DLD1 (cell line): ENCODE measurements around the gene NEDD8.
"Not testable (repeated sequence)": the region's sequence is repeated elsewhere in the genome, so short reads cannot be mapped to it uniquely, and the experiment has no call there.

Experiments used
- in situ Hi-C: cut with HindIII; loops from 2 replicates; pipeline ENCODE4 v1.10.0; 2017; ENCODE audit warnings: low sequenced_read_pairs

Gene NEDD8

DNA sequence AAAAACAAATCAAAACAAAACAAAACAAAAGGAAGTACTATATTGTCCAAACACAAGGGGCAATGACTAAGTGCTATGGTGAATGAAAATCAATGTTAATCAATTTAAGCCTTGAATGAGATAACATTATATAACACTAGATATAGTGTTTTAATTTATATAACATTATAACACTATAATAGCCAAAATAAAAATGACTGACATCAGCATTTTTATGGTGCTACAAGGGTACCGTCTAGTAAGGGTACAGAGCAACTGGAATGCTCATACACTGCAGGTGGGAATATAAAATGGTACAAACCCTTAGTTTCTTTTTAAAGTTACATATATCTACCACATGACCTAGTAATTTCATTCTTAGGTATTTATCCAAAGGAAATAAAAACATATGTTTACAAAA is 5.7 kb downstream of the NEDD8 start:
- in situ Hi-C loops = no loop called here

DNA sequence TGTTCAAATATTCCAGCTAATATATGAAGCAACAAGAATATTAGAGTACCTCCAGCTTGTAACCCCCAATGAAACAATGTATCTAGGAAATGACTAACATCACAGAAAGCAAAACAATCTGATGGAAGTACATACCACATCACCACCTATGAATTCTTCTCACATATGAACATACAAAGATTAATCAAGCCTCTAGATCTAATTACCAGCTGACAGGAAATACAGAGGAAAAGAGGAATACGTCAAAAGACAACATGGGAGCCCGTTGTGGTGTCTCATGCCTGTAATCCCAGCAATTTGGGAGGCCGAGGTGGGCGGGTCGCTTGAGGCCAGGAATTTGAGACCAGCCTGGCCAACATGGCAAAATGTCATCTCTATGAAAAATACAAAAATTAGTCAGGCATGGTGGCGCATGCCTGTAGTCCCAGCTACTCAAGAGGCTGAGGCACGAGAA is 7.5 kb downstream of the NEDD8 start:
- in situ Hi-C loops = no loop called here

DNA sequence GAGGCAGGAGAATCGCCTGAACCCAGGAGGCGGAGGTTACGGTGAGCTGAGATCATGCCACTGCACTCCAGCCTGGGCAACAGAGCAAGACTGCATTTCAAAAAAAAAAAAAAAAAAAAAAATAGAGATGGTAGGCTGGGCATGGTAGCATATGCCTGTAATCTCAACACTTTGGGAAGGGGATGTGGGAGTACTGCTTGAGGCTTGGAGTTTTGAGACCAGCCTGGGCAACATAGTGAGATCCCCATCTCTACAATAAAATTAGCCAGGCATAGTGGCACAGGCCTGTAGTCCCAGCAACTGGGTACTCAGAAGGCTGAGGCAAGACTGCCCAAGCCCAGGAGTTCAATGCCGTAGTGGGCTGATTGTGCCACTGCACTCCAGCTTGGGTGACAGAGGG is 9.2 kb downstream of the NEDD8 start:
- in situ Hi-C loops = not testable (repeated sequence)

DNA sequence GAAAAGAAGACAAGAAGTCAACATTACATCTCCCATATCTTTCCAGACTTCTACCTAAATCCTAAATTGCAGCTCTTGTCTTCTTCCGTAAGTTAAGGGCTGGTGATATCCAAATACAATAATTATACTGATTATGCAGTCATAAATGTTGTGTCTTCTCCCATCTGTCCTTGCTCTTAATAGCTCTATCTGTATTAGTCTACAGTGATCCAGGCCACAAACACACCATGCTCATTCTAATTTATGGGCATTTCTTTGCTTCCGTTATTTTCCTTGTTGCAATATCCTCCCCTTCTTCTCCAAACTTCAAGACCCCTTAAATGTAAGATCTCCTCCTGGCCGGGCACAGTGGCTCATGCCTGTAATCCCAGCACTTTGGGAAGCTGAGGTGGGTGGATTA is 12.6 kb downstream of the NEDD8 start:
- in situ Hi-C loops = no loop called here

DNA sequence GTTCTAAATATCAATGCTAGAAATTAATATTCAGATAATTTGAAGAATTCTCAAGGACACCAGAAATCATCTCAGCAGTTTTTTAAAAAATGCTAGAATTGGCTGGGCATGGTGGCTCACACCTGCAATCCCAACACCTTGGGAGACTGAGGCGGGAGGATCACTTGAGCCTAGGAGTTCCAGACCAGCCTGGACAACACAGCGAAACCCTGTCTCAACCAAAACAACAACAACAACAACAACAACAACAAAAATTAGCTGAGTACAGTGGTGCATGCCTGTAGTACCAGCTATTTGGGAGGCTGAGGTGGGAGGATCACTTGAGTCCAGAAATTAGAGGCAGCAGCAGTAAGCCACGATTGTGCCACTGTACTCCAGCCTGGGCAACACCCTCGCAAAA is 13.1 kb downstream of the NEDD8 start:
- in situ Hi-C loops = no loop called here

DNA sequence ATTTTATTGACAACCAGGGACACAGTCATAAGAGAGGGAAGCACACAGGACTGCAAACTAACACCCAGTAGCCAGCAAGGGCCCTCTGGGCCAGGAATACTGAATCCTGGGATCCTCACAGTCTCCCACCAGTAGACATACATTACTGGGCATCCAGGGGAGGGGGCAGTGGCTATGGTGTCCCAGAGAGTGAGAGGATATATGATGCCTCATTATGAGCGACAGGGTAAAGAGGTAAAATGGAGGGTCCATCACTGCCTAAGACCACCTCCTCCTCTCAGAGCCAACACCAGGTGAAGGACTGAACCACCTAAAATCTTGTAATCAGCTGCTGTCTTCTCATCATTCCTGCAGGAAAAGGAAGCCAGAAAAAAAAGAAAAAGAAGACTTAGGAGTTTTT is 15.3 kb downstream of the NEDD8 start:
- in situ Hi-C loops = not testable (repeated sequence)

DNA sequence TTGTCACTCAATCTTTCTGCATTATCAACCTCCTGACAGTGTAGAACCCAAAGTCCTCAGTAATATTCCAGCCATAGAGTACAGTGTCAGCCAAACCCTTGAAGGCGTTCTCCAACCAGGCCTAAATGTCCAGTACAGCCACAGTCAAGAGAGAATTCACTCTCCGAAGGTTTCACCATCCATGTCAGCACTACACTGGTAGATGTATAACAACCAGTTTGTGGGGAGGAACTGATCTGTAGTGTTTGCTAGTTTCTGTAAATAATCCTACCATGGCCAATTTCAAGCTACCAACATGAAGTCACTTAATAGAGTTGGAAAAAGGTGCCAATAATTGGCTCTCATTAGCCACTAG is 15.8 kb downstream of the NEDD8 start:
- in situ Hi-C loops = no loop called here

DNA sequence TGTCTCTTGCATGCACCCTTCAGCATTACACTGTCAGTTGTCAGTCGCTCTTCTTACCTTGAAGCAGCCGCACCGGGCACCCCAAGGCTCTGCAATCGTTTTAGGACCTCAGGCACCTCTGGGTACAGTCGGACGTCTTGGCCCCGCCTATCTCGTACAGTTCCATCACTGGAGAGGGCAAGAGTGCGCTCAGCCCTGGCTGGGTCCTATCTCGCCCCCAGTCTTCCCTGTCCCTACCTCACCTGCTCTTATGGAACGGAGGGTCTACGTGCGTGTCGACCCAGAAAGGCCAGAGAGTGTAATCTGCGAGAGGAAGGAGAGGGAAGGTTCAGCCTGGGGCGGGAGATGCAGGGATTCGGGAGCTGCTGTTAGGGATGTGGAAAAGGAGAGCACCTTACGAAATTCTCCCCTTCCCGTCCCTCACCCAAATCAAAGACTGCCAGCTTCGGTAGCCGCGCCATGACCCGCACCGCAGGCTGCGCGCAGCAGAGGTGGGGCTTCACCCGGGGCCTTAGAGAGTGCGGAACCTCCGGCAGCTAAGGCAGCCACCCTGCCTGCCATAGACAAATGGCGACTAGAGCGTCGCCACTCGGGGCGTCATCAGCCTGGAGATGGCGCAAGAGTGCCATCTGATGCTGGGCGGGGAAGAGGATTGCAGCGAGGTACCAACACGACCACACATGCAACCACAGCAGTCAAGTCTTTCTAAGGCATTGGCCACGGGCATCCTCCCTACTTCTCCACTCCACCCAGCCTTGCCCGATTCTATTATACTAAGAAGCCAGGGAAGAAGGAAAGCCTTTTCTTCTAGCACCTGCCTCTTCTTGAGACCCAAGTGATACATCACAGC is 16.4 kb downstream of the NEDD8 start, which contains the start of gene MDP1:
TSS of gene MDP1 (minus strand) at position 572 of the 850 bp plus-strand sequence. CDS start at position 461, 111 bp downstream.
- in situ Hi-C loops = no loop called here

DNA sequence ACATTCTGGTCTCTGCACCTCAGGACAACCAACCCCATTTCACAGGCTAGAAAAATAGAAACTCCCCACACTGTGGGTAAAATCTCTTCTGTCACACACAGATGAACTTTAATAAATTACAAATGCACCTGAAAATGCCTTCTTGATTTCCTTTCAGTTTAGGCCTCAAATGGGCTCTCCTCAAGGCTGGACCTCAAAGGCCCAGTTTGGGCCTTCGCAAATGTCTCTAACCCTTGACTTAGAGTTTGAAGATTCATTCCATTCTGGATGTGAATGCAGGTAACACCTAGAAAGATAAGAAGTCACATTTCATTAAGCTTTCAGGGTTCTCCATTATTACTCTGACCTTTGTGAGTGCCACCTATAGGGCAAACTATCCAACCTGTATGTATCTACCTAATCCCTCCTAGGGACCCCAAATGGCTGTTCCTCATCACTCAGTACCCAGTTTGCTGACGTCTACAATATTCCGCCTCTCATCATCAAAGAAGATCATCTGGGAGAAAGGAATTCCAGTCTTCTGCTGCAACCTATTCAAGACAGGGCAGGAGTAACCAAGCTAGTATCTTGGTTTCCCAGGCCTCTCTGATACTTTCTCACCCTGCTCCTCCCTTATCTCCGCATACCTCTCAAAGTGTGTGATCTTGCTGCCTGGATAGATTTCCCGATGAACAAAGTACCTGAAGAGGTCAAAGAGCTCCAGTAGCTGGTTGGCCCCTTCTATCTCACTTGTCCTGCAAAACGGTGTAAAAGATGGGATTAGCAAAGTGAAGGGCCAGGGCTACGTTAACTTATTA is 18.1 kb downstream of the NEDD8 start:
- in situ Hi-C loops = no loop called here

DNA sequence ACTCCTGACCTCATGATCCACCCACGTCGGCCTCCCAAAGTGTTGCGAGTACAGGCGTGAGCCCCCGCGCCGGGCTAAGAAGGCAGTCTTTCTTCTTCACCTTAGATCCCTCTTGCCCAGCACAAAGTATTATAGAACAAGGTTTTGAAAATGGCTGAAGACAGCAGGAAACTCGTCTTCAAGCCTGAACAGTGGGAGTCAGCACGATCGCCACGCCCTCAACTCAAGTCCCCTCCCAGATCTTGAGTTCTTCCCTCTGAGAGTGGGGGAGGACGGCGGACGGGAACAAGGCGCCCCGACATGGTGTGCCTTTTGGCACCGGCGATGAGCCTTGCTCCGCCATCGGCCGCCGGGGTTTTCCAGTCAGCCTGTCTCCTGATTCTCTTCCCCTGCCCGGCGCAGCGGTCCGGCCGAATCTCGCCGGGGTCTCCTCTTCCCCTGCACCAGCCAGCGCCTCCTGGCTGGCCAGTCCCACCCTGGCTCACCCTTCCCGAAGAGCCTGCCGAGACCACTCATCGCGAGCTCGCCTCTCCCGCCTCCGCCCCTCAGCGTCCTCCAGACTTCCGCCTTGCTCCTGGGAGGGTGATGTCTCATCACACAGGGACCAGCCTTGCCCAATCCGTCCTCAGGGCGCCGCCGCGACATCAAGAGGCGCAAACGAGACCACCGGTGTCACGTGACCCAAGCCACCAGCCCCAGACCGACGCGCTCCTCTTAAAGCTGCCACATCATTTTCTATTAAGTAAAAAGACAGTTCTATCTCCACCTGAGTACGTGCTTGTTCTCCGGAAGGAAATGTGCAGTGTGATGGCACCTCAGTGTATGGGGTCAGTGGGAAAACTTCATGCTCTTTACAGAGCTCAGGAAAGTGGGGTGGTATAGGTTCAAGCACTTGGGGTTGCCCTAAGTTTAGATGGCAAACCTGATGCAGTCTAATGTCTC is 19.0 kb downstream of the NEDD8 start, which contains the start of gene CHMP4A:
TSS of gene CHMP4A (minus strand) at position 565 of the 942 bp plus-strand sequence. CDS start at position 516, 49 bp downstream.
- in situ Hi-C loops = no loop called here

DNA sequence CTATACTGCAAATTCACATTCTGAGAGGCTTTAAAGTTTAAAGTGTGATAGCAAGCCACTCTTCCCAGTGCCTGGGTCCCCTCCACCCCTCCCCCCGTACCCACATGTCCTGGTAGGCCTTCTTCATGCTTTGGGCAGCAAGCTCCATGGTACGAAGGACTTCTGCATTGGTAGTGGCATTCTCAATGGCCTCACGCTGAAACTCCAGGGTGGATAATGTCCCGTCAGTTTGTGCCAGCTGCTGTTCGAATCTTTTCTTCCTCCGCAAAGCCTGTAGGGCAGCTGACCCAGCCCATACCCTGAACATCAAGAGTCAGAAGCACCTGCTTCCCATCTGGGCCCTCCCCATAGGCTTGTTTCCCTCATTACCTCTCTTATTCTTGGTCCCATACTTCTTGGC is 20.9 kb downstream of the NEDD8 start:
- in situ Hi-C loops = no loop called here

DNA sequence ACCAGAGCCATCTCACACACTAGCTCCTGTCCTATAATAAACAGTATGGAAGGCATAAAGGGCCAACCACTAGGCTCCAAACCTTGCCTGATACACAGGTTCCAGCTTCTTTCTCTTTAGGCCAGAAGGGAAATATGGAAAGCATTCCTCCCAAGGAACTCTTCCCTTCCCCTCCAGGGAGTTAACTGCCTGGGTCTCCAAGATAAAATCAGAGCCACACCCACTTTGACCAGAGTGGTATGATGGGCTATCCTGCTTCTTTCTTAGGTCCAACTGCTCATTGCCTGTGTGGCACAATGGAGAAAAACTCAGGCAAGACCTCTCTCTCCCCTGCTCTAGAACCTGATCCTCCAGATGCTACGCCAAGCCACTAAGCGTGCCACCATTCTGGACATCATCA is 24.5 kb downstream of the NEDD8 start:
- in situ Hi-C loops = no loop called here

DNA sequence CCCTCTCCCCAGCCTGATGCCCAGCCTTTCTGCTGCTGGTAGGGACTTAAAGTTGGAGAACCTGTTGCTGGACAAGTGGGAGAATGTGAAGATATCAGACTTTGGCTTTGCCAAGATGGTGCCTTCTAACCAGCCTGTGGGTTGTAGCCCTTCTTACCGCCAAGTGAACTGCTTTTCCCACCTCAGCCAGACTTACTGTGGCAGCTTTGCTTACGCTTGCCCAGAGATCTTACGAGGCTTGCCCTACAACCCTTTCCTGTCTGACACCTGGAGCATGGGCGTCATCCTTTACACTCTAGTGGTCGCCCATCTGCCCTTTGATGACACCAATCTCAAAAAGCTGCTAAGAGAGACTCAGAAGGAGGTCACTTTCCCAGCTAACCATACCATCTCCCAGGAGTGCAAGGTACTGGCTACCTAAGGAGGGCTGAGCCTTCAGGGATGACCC is 25.0 kb downstream of the NEDD8 start:
- in situ Hi-C loops = no loop called here

DNA sequence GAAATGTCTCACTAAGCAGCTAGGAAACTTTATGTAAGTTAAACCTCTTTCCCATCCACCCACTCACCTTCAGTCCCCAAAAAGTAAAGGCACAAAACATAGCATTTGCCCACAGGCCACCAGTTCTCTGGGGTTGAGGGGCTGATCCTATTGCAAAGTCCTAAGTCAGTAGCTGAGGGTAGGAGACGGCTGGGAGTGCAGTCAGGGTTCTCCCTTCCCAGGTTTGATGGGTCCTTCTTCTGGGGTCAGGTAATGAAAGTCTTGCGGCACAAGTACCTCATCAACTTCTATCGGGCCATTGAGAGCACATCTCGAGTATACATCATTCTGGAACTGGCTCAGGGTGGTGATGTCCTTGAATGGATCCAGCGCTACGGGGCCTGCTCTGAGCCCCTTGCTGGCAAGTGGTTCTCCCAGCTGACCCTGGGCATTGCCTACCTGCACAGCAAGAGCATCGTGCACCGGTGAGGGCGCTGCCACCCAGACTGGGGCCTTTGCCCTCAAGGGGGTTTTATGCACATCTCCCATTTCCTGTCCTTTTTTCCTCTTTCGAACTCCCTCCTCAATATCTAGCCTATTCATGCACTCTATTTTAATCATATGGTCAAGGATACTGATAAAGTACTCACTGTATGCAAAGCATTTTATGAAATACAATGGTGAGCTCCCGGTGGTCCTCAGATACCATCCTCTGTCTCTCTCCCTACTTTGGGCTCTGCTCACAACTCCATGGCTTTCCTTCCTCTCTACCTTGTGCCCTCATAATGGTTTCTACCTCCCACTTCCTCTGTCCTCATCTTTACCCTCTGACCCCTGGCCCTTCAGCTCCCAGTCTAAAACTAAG is 25.7 kb downstream of the NEDD8 start:
- in situ Hi-C loops = no loop called here

DNA sequence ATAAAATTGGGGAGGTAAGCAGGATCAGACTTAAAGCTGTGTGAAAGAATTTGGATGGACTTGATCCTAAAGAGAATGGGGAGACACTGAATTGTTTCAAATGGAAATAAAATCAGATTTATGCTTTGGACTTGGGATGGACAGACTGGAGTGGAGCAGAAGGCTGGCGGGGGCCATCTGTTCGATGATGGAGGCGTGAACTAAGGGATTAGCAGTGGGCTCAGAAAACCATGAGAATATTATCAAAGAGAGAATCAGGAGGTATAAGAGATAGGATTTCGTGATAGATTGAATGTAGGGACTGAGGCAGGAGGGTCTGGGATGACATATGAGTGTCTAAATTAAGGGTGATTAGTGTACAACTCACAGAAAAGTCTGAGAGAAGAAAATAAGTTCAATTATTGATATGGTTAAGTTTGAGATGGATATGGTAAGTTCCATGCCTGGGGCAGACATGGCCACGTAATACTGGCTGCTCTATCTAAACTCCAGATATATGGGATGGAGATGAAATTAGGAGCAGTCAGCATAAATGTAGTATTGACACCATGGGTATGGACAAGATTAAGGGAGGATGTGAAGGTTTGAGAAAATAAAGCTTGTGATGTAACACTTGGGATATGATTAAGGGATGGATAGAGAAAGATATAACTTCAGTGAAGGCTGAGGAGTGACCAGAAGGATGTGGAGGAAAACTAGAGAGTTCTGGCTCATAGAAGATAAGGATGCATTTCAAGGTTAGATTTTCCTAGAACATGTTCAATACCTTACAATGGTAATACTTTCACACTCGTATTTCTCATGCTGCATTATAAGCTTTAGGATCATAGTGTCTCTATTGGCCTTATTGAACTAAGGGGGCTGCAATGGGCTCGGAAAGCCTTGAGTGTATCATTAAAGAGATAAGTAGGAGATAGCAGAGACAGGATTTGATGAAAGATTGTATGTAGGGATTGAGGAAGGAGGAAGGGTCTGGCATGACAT is 27.7 kb downstream of the NEDD8 start:
- in situ Hi-C loops = no loop called here

DNA sequence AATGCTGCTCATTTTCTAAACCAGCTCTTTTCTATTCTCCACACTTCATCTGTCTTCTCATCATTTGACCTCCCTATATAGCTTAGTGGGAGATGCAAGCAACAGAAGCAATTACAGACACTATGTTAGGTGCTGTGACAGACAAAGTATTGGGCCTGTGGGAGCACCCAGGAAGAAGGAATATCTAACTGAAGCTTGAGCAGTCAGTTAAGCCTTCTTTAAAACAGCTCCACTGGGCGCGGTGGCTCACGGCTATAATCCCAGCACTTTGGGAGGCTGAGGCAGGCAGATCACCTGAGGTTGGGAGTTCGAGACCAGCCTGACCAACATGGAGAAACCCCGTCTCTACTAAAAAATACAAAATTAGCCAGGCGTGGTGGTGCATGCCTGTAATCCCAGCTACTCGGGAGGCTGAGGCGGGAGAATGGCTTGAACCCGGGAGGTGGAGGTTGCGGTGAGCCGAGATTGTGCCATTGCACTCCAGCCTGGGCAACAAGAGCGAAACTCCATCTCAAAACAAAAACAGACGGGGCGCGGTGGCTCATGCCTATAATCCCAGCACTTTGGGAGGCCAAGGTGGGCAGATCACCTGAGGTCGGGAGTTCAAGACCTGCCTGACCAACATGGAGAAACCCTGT is 28.8 kb downstream of the NEDD8 start:
- in situ Hi-C loops = not testable (repeated sequence)

DNA sequence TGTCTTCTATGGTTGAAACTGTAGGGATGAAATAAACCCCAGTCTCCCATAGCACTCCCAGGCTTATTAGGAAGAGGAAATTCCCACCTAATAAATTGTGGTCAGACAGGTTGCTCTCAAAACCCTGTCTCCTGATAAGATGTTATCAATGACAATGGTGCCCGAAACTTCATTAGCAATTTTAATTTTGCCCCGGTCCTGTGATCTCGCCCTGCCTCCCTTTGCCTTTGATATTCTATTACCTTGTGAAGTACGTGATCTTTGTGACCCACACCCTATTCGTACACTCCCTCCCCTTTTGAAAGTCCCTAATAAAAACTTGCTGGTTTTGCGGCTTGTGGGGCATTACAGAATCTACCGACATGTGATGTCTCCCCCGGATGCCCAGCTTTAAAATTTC is 29.6 kb downstream of the NEDD8 start:
- in situ Hi-C loops = not testable (repeated sequence)
